HG03159 (cell line): Measurements from ENCODE around the gene FREM1.
A peak's percentile ranks its signal among the peaks of the same experiment; 100 is the strongest.

Experiments used
- ATAC-seq: cut with Tn5 transposase; IDR thresholded peaks from one replicate; pipeline ENCODE4 v1.9.1; 2021; ENCODE audit warnings: mild to moderate bottlenecking, moderate library complexity; ENCODE audit not compliant: unreplicated experiment

Gene FREM1

DNA sequence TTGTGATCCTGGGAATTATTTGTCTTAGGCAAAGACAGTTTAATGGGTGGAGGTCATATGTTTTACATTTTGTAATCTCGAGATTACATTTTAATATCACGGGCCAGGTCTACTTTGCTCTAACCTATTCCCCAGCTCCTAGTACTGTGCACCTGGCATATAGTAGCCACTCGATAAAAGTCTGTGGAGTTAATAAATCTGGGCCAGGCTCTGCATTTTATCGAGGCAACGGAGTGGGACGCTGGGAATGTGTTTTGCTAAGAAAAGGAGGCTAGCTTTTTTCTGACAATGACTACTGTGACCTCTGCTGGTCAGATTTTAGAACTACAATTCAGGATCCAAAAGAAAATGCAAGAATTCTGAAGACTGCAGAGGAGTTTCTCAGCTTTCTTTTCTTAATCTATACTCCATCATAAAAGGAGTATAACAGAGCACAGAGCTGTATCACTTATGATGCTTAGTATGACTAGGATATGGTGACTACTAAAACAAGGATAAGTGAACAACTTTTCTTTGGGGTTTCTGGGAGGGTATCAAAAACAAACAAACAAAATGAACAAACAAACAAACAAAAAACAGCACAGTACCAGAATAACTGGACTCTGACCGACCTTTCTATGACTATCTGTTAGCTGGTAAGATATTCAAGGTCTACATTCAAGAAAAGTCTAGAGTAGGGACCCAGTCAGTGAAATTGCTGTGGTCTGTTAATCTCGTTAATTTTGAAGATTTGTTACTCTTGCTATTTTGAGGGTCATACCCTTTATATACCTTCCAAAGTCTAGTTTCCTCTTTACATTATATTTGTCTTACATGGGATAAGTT, 141.6 kb downstream of the FREM1 start:
- peak; percentile 59 for ATAC-seq

DNA sequence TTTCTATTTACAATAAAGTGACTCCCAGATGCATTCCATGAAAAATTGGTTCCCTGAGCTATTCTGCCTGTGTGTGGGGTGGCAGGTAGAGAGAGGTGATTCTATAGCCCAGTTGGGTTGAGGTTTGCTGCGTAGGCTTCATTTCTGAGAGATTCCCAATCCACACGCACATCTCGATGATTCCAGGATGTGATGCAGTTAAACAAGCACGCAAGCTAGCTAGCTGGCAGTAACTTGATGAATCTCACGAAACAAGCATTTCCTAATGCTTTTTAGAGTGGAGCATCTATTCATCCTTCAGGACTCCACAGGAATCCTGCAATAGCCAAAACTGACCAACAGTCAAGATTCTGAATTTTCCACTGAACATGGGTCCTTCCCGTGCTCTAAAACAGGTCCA, 143.9 kb downstream of the FREM1 start:
- ATAC-seq, result no peak

DNA sequence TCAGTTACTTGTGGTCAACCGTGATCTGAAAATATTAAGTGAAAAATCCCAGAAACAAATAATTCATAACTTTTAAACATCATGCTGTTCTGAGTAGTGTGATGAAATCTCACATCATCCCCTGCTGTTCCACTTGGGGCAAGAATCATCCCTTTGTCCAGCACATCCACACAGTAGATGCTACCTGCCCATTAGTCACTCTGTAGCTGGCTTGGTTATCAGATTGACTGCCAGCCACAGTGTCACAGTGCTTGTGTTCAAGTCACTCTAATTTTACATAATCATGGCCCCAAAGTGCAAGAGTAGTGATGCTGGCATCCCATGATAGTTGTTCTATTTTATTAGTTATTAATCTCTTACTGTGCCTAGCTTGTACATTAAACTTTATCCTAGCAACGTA, 148.6 kb downstream of the FREM1 start:
- ATAC-seq, result no peak

DNA sequence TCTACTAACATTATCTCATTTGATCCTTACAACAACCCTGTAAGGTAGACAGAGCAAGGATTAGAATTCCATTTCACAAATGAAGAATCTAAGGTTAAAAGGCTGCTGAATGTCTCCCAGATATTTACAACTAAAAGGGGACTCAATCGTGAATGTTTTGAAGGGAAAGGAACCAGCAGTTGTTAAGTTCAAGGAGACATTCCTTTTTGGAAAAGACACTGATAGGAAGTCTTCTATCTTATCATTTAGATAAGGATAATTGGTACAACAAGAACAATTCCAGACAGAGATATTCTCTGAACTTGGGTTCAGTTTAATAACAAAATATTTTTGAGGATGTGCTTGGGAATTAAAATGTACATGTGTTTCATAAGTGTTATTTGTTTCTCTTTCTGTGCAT, 150.2 kb downstream of the FREM1 start:
- no peak for ATAC-seq

DNA sequence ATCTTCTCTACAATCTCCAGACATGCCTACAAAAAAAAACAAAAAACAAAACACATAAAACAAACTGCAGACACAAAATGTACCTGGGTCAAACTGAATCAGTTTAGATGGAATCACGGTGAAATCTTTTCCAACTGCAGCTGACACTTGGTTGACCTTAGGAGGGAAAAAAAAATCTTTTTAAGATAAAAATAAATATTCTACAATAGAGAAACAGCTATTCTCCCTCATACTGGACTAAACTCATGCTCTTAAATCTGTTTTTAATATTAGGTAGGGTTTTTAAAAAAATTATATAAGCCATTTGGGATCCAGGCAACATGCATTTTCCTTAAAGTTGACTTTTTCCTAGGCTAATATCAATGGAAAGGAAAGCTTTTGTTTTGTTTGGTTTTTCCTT, 153.9 kb downstream of the FREM1 start:
- no peak for ATAC-seq

DNA sequence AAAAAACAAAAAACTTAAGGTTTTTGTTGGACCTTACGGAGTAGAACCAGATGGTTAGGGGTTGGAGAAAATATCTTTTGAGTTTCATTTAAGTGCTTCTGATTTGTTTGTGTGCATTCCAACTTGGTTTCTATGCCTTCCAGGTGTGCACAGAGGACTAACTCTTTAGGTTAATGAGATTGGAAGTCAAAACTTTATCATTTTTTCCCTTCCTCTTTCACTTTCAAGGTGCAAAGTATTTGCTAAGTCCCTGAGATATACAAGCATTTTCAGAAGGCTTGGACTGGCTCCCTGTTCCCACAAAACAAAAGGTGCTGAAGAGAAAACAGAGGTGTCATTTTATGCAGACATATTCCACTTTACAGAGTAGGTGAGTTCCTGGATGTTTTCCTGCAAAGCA, 157.4 kb downstream of the FREM1 start:
- peak; percentile 62 for ATAC-seq

DNA sequence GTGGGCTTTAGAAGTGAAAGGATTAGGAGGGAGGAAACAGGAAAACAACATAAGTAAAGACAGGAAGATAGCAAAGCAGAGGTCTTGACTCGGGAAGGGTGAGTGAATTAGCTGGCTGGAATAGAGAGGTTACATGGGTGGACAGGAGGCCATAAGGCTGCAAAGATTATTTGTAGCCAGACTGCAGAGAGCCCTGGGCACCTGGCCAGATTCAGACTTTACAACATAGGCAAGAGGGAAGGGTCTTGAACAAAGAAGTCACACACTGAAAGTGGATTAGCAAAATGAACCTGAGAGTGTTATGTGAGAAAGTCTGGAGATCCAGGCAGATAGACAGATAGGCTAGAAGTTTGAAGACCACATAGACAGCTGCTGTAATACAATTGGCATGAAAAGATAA, 158.0 kb downstream of the FREM1 start:
- no peak for ATAC-seq

DNA sequence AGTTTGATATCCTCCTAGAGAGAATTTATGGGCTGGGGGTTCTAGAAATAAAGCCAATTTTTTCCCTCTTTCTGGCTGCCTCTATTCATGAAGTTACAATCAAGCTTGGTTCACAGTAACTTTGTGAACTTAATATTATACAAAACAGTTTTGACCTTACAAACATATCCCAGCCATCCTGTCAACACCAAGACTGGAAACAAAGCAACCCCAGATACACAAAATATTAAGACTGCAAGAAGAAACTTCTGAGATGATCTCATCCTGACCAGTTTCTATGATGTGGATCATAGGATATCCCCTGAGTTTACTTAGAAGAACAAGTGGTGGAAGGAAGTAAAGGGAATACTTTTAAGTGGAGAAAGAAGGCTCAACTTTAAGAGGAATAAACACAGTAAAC, 159.4 kb downstream of the FREM1 start:
- no peak for ATAC-seq

DNA sequence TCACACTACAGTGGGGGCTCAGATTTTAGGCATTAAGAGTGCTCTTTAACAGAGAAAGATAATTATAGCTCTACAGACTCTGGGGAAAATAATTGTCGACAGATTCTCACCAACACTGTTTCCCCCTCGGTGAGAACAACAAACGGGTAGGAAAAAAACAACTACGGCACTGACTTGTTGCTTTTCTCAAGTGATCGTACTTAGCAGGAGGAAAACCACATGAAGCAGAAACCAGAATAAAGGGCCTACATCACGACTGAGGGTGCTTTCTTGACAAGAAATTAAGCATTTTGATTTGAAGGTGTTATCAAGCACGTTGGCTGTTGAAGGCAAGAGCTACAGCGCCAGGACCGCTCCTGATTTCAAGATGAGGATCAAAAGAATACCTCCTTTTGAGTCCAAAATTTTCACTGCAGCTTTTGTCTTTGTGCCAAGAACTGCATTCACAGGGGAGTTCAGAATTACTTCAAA, 160.5 kb downstream of the FREM1 start:
- ATAC-seq, result no peak

DNA sequence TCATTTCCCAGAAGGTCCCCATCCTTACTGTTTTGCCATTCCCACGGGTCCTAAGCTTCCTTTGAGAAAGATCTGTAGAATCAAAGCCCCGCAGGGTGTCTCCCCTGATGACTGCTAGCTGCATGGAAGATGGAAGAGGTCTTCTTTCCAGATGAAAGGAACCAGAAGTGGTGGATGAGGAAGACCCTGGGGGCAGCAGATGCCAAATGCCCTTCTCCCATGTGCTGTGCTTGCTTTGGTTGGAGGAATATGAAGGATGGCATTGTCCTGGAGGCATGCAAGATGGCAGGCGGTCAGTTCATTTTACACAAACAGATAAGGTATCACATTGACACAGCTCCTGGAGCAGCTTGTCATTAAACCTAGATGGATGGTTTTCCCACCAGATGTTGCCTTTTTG, 161.9 kb downstream of the FREM1 start:
- ATAC-seq, result no peak

DNA sequence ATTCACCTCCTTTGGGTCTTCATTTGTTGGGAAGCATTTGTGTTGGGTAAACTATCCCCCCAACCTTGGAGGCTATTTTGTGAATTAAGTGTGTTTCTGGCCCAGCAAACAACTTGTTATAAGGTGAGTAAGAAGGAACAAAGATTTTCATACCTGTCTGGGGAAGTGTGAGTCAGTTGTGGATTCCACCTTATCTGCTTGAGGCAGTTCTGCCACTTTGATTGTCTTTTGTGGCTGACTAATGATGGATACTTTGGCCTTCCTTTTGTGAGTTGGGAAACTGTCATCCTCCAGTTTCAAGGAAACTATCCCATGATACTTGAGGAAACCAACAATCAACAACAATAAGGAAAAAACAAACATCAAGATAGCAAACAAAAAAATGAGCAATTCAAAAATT, 163.1 kb downstream of the FREM1 start:
- no peak for ATAC-seq

DNA sequence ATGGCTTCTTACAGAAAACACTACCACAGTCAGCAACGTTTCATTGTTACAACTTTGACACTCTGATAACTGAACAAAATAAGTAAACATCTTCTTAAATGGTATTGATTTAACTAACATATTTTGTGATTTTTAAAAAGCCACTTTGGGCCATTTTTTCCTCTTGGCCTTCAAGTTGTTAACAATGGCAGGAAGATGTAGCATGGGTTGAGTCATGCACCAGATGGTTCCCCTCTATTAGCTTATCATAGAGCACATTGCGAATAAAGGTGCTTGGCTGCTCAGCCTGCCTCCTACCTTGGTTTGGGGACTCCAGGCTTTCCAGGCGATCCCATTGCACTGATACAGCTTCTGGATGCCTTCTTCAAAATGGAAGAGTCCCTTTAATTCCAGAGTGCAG, 163.6 kb downstream of the FREM1 start:
- no peak for ATAC-seq

DNA sequence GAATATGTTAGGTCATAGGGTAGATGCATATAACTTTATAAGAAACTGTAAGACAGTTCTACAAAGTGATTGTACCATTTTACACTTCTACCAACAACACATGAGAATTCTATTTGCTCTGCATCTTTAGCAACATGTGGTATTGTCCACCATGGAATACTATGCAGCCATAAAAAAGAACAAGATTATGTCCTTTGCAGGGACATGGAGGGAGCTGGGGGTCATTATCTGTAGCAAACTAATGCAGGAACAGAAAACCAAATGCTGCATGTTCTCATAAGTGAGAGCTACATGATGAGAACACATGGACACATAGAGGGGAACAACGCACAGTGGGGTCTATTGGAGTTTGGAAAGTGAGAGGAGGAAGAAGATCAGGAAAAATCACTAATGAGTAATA, 165.5 kb downstream of the FREM1 start:
- no peak for ATAC-seq

DNA sequence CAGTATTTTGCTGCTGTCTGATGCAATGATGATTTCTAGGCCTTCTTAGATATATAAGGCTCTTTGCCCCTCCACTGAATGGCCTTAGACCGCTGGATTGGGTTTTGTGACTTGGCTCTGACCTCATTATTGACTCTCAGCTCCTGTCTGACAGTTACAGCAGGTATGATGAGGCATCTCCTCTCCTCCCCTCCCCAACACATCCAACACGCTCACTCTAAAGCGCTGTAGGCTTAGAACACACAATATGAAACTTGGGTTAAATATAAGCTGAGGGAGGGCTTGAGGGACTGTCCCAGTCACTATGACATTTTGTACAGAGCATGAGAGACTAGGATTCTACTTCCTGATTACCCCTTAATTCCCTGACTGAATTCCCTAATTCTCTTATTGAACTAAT, 168.9 kb downstream of the FREM1 start:
- peak; percentile 85 for ATAC-seq

DNA sequence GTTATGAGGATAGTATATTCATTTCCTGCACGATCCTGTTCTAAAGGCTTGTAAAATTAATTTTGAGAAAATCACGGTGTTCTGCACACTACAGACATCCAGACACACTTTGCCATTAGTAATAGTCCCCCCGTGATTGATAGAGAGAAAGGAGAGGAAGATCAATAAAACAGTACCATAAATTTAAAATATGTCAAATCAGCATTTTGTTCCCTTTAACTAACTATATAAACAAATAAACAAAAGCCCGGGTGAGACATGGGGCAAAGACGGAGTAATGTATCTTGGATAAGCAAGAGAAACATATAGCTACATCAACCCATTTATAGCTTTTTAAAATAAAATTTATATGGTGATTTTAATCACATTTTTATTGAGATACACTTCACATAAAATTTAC, 177.1 kb downstream of the FREM1 start:
- no peak for ATAC-seq

DNA sequence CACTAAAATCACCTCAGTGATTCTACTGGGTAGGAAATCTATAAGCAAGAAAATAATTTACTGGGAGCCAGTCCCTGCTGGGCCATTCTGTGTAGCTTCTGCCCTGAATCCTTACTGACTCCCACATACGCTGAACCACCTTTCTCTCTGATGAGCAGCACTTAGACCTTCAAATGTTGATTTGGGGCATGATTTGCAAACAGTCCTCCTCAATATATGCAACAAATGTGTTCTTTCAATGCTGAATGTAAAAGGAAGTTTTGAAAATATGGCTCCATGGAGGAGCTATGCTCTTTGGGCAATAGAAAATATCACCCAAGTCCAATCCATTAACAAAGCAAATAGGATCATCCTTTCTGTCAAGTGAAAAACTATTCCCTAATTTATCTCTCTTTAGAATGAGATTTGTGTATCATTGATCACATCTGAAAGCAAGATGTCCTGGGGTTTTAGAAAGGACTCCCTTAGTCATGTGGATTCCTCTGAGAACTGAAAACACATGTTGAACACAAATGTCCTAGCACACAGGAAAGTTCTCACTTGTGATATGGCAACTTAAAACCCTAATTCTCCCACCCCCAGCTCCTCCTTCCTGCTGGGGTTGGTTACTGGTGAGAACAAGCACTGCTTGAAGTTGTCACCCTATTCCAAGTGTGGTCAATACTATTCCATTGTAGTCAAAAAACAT, 178.8 kb downstream of the FREM1 start:
- ATAC-seq, result no peak

DNA sequence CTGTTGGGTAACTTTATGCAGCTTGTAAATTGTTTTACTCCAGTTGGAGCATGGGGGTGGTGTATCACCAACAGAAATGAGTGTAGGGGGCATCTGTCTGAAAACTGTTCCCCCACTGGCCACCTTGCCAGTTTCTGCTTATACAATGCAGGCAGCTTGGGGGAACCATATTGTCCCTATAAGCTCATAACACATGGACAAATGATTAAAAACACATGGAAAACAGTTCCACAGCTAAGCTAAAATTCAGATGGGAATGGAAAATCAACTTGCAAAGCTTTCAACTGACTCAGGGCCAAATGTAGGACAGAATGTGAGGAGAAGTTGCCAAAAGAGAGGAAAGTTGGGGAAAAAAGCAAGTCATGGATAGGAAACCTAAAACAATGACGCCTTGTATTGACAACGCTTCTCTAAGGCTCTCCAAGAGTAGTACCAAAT, 179.7 kb downstream of the FREM1 start:
- no peak for ATAC-seq

DNA sequence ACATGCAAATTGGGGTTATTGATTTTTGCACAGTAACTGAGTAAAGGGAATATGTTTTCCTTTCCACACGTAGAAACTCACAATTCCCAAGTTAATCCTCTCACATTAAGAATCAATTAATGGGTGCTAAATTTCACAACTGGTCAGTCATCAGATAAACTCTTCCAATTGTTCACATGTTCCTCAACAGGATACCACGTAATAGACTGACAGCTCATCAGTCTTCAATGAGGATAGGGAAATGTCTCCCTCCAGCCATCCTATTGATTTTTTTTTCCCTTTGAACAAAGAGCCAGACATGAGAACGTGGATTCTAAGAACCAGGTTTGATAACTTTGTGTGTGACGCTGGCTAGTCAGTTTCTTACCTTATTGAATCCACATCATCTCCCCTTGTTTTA, 186.9 kb downstream of the FREM1 start:
- ATAC-seq, result no peak

DNA sequence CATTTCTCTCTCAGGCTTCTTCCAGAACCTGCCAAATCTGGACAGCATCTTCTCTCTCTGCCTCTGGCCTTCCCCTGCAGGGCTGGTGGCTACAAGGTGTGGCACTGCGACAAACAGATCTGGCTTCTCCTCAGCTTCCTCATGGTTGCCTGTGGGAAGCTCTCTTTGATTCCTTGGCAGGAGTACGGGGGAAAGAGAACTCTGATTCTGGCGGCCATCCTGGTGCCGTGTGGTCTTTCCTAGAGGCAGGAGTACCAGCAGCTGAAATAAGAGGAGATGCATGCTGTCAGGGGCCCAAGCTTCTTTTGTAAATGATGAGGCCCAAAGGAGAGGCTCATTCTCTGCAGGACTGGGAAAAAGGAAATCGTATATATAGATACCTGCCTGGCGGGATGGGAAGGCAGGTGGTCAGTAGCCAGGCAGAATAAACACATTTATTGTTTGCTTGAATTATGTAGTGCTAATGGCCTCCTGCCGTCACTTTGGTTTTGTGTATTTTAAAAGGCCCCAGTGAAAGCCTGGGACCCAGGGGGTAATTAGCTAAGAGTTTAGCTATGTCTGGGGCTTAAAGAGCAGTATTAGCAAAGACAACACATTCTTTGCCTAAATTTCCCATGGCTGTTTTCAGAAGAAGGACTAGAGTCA, 187.7 kb downstream of the FREM1 start, which contains the start of gene CER1:
TSS of gene CER1 (minus strand) at position 343 of the 645 bp plus-strand sequence. CDS start at position 282, 61 bp downstream.
- no peak for ATAC-seq

DNA sequence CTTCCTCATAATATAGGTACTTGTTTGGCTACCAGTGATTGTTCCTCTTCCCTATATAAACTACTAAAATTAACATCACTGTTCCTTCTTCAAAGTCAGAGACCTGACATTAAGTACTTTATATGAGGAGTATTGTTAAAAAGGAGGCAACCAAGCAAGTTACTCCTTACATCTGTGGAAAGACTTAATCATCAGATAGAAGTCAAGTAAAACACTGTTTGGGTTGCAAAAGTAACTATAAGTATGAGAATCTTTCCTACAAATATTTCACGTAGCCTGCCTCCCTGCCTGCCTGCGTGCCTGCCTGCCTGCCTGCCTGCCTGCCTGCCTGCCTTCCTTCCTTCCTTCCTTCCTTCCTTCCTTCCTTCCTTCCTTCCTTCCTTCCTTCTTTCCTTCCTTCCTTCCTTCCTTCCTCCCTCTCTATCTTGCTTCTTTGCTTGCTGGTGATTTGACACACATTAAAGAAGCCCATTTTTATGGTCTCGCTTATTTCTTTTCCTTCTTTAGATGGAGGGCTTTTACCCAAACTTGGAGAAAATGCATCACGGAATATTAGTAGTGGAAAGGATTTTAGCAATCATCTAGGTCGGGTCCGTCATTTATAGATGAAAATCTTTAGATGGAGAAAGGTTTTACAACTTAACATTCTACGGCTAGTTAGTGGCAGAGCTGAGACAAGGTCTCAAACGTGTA, 190.9 kb downstream of the FREM1 start:
- no peak for ATAC-seq

DNA sequence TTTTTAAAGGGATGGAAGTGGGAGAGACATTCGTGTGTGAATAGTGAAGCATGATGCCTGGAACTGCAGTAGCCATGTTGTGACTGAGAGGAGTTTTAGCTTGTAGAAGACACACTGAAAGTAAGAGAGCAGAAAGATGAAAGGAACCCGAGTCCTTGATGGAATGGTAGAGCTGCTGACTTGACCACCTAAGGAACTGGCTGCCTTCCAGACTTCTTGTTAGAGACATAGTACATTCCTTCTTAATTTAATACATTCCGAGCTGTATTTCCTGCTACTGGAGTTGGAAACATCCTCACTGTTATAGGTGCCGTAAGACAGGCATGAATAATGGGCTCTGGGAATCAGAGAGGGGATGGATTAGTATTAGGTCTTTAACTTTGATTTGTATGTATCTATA, 195.1 kb downstream of the FREM1 start:
- no peak for ATAC-seq
